AG04449 (cell line): ENCODE data around the gene POP4.

Experiments used
- CTCF ChIA-PET: fragments of 350-600 bp; formaldehyde crosslinking; extraction: SDS; loops from one replicate; lab custom pipeline; 2021; ENCODE audit warnings: antibody characterized with exemption; lab: Yijun Ruan, JAX
- POLR2A ChIA-PET: fragments of 400-600, 350-600 bp; formaldehyde crosslinking; extraction: SDS; loops from one replicate; lab custom pipeline; 2020; ENCODE audit warnings: antibody characterized with exemption, inconsistent platforms; lab: Yijun Ruan, JAX
- DNase-seq: peaks from one replicate; pipeline ENCODE4 v3.0.0-alpha.2; 2010; ENCODE audit warnings: low read depth, low spot score
- H3K4me3 ChIP-seq: 2 replicates; pipeline ENCODE4 v1.5.1; 2011; ENCODE audit warnings: low read depth, mild to moderate bottlenecking, control low read depth, low read length
- TF ChIP-seq, protein P1 (sequence below): IDR thresholded peaks from one replicate; pipeline ENCODE4 v1.5.1; 2011; ENCODE audit warnings: mild to moderate bottlenecking, moderate library complexity, low read length, control low read depth, inconsistent platforms; ENCODE audit not compliant: insufficient read depth; ENCODE audit errors: missing control alignments

The POP4 gene

DNA sequence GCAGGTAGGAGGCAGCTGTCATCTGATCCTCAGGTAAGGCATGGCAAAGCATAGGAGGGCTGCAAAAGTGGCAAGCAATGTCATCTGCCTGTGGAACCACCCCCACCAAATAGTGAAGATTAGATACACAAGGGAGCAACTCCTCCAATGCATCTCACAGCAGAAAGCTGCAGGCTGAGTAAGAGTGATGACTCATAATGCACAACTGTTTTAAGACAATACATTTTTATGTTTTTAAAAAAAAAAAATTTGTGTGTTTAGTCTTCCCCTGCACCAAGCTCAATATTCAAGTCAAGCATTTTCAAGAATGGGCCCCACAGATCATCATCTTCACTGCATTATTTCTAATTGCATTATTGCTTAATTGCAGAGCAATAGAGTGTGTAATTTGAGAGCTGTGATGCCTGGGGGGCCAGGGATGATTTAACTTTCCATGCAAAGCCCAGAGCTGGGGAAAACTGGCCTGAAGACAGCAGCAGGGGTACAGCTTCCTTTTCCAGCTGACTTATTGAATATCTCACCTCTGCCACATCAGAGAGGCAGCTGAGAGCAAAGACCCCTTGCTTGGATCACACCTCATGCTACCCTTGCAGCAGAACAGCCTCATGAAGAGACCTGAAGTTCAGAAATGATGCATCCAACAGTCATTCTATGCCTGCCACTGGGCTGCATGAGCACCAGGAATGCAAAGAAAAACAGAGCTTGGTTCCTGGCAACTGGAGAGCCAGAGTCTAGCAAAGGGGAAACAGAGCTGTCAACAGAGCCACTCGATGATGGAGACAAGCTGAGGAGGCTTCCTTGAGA is 22.7 kb upstream of the POP4 start:
- H3K4me3 ChIP-seq: no peak overlapping the region
- CTCF ChIA-PET: interaction anchor here (1.5 kb wide), 1 partner anchor 15 kb away, joined by 4 read pairs; no protein-coding TSS in a partner anchor
- no peak for DNase-seq
- POLR2A ChIA-PET: interaction anchor here (0.5 to 1.6 kb wide), 3 partner anchors 23 to 143 kb away, joined by 3 to 11 read pairs (median 3); partner anchors contain the start of gene POP4
- TF ChIP-seq, protein P1, sequence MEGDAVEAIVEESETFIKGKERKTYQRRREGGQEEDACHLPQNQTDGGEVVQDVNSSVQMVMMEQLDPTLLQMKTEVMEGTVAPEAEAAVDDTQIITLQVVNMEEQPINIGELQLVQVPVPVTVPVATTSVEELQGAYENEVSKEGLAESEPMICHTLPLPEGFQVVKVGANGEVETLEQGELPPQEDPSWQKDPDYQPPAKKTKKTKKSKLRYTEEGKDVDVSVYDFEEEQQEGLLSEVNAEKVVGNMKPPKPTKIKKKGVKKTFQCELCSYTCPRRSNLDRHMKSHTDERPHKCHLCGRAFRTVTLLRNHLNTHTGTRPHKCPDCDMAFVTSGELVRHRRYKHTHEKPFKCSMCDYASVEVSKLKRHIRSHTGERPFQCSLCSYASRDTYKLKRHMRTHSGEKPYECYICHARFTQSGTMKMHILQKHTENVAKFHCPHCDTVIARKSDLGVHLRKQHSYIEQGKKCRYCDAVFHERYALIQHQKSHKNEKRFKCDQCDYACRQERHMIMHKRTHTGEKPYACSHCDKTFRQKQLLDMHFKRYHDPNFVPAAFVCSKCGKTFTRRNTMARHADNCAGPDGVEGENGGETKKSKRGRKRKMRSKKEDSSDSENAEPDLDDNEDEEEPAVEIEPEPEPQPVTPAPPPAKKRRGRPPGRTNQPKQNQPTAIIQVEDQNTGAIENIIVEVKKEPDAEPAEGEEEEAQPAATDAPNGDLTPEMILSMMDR: no peak

DNA sequence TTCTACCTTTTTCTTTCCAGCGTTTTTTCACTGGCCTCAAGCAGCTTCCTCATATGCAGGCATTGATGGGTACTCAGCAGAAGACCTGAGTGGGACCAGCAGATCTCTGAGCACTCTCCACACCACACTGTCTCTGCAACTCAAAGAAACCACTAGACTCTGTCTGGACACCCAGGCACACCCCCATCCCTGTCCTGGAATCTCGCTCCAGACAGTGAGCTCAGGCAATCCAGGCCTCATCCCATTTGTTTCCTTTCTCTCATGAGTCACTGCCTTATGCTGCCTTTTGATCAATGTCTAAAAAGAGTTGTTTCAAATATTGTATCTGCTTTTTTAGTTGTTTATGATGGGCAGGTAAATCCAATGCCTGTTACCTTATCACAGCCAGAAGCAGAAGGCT is 19.7 kb upstream of the POP4 start:
- ChIA-PET CTCF (interaction anchor here (1.0 to 1.9 kb wide), 3 partner anchors 11 to 130 kb away, joined by 3 to 6 read pairs (median 3); no protein-coding TSS in a partner anchor), POLR2A (no interaction called here)
- DNase-seq: no peak
- no peak overlapping the region for H3K4me3 ChIP-seq
- TF ChIP-seq, protein P1: no peak

DNA sequence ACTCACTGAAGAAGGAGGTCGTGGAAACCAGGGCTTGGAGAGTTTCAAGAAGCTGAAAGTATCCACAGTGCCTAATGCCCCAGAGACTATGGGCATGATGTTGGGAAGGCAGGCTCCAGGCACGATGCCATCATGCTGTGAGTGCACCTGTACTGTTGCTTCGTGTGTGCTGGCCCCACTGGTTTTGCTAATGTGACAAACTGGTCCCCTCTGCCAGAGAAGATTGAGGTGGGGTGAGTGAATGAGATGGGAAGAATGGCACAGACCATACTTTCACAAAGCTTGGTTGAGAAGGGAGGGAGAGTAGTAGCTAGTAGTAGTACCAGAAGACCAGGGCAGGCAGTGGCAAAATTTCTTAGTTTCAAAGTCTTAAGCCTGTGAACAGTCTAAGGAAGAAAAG is 19.0 kb upstream of the POP4 start:
- no peak overlapping the region for H3K4me3 ChIP-seq
- ChIA-PET POLR2A (no interaction called here), CTCF (interaction anchor here (1.0 to 1.9 kb wide), 3 partner anchors 10 to 129 kb away, joined by 3 to 6 read pairs (median 3); no protein-coding TSS in a partner anchor)
- TF ChIP-seq, protein P1: no peak
- DNase-seq: no peak

DNA sequence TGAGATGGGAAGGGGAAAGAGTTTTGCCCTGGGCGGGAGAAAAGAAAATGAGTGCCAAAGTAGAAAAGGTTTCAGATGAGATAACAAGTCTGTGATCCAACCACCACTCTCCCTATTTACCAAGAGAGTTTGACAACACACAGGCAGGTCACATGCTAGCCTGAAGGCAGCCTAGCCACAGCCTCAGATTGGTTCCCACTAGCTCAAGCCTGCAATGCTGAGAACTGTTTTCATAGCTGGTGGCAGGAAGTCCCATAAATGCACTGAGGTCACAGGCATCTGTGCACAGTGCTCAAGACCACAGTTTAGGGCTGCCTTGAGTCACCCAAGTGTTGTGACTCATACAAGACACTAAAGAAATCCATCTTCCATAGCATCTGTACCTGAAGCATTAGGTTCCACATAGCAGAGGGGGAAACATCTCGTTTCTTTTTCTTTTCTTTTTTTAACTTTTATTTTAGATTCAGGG is 18.5 kb upstream of the POP4 start:
- H3K4me3 ChIP-seq: no peak overlapping the region
- no peak for DNase-seq
- CTCF ChIA-PET: interaction anchor here (1.9 kb wide), 1 partner anchor 10 kb away, joined by 6 read pairs; no protein-coding TSS in a partner anchor
- POLR2A ChIA-PET: no interaction called here
- TF ChIP-seq, protein P1: no peak

DNA sequence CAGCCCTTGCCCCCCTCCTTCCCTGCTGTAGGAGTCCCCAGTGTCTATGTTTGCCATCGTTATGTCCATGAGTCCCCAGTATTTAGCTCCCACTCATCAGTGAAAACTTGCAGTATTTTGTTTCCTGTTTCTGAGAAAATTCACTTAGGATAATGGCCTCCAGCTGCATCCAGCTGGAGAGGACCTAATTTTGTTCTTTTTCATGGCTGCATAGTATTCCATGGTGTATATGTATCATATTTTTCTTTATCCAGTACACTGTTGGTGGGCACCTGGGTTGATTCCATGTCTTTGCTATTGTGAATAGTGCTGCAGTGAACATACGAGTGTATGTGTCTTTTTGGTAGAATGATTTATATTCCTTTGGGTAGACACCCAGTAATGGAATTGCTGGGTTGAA is 18.0 kb upstream of the POP4 start:
- no peak for DNase-seq
- CTCF ChIA-PET: no interaction called here
- H3K4me3 ChIP-seq: no peak overlapping the region
- POLR2A ChIA-PET: no interaction called here
- TF ChIP-seq, protein P1: no peak

DNA sequence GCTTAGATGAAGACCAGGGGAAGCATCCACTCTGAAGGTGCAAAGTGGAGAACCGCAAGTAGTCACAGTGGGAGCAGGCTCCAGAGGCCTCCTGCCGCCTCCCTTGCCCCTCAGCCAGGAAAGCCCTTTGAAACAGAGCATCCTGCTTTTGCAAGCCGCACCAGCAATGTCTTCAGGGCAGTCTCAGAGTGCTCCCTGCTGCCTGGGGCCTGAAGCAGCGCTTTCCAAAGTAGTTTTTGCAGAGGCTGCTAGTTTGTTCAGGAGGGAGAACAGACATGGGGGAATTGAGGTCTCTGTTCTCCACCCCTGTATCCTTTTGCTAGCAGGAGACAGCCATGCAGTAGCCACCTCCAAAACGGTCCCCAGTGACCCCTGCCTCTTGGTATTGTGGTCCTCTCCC is 15.8 kb upstream of the POP4 start:
- TF ChIP-seq, protein P1: no peak
- ChIA-PET POLR2A (no interaction called here), CTCF (interaction anchor here (0.5 kb wide), 1 partner anchor 43 kb away, joined by 3 read pairs; no protein-coding TSS in a partner anchor)
- H3K4me3 ChIP-seq: no peak overlapping the region
- DNase-seq: no peak
